Natural killer cell (primary cell): Measurements from ENCODE around the gene LIMS1. TPM values are rescaled to one million over a fixed set of nuclear protein-coding genes. Genes with fewer than 3 reads are reported as not detected.
A peak's percentile ranks its signal among the peaks of the same experiment; 100 is the strongest.

Source experiments
- ATAC-seq, 3 donors: fragments of 150-1000 bp in 2 of 3; fragments of 200-7000 bp in 1 of 3; cut with Tn5 transposase; 1 replicate in 1 of 3; 2 replicates in 2 of 3; pipeline ENCODE4 v1.10.0; 2021; ENCODE audit warnings: mild to moderate bottlenecking in 2 of 3, moderate library complexity in 2 of 3
- DNase-seq, 2 donors: peaks; one replicate each; pipeline versions ENCODE4 v3.0.0 to v3.0.0-alpha.2; 2013 to 2021; ENCODE audit warnings: mixed read lengths in 1 of 2
- H3K27ac ChIP-seq: one replicate; pipeline ENCODE4 v1.5.1; 2013; ENCODE audit warnings: mild to moderate bottlenecking, low read length
- H3K27me3 ChIP-seq: one replicate; pipeline ENCODE4 v1.6.1; 2013; ENCODE audit warnings: low read length; ENCODE audit not compliant: control insufficient read depth, insufficient read depth
- H3K36me3 ChIP-seq: one replicate; pipeline ENCODE4 v1.6.1; 2013; ENCODE audit warnings: low read length; ENCODE audit not compliant: control insufficient read depth, insufficient read depth
- H3K4me1 ChIP-seq: one replicate; pipeline ENCODE4 v1.6.1; 2013; ENCODE audit warnings: low read length; ENCODE audit not compliant: control insufficient read depth, insufficient read depth
- H3K4me3 ChIP-seq: one replicate; pipeline ENCODE4 v1.5.1; 2013; ENCODE audit warnings: low read length
- H3K9me3 ChIP-seq: one replicate; pipeline ENCODE4 v1.6.1; 2013; ENCODE audit warnings: low read length; ENCODE audit not compliant: control insufficient read depth, insufficient read depth
- H3K27ac Mint-ChIP-seq, 2 donors: one replicate each; pipeline ENCODE4 v1.8.0; 2022; ENCODE audit warnings: mild to moderate bottlenecking in 2 of 2, mixed read lengths in 2 of 2, moderate library complexity in 1 of 2
- H3K27me3 Mint-ChIP-seq, 2 donors: one replicate each; pipeline ENCODE4 v1.8.0; 2022; ENCODE audit warnings: low read depth in 2 of 2, mixed read lengths in 2 of 2
- H3K36me3 Mint-ChIP-seq: one replicate; pipeline ENCODE4 v1.8.0; 2022; ENCODE audit warnings: mixed read lengths
- H3K4me1 Mint-ChIP-seq, 2 donors: one replicate each; pipeline ENCODE4 v1.8.0; 2022; ENCODE audit warnings: mixed read lengths in 2 of 2
- H3K4me3 Mint-ChIP-seq: one replicate; pipeline ENCODE4 v1.8.0; 2022; ENCODE audit warnings: mild to moderate bottlenecking, moderate library complexity, mixed read lengths
- H3K9me3 Mint-ChIP-seq, 2 donors: one replicate each; pipeline ENCODE4 v1.8.0; 2022; ENCODE audit warnings: mixed read lengths in 2 of 2
- CTCF ChIP-seq: fragments of 200-600 bp; IDR thresholded peaks from one replicate; pipeline ENCODE4 v1.8.0; 2022; ENCODE audit warnings: antibody characterized with exemption
- whole genome bisulfite sequencing: methylation state at CpG from one replicate; pipeline ENCODE4 v1.1.7; 2013; ENCODE audit warnings: missing lambda C conversion rate; ENCODE audit not compliant: insufficient coverage; 5-methylcytosine and 5-hydroxymethylcytosine counted together
- intact Hi-C: fragments of 100-400 bp; cut with micrococcal nuclease; formaldehyde crosslinking; loops from one replicate; pipeline ENCODE4 v1.14.2; 2022
- total RNA-seq, 4 donors: library from RNA; stranded (reverse); fragments of 120-200 nt in 1 of 4; gene quantifications; one replicate each; pipeline versions ENCODE4 v1.2.3 to v1.2.4, GENCODE V29; 2013 to 2022

Gene LIMS1
- total RNA-seq, 3 donors from 2014 or later (not counting 1 experiment from before 2014, with no cell fraction given), result 31.6 to 41.4 (median 34.8) TPM

GRCh38 chr2:108605947-108606346, 71.7 kb downstream of the LIMS1 start:
- peaks cover 24 to 25% of the 10 kb centered on the region in 2 donors for H3K4me1 Mint-ChIP-seq
- intact Hi-C loops, result loop anchor here (2.0 kb wide), 1 partner anchor 31 kb away; no protein-coding TSS in a partner anchor
- TF ChIP-seq CTCF, result no peak
- H3K9me3 Mint-ChIP-seq, result no peaks in the 10 kb centered on the region
- Histone ChIP-seq H3K9me3 (no peaks in the 10 kb centered on the region), H3K27ac (no peak overlapping the region), H3K4me3 (no peak overlapping the region), H3K4me1 (peaks cover 14% of the 10 kb centered on the region), H3K27me3 (no peaks in the 10 kb centered on the region), H3K36me3 (no peaks in the 10 kb centered on the region)
- no peak overlapping the region for H3K4me3 Mint-ChIP-seq
- peak; percentile 37 to 58 (median 38) for ATAC-seq
- WGBS, result 53% methylated on average over 3 of the region's 3 CpGs
- H3K27me3 Mint-ChIP-seq, result no peaks in the 10 kb centered on the region
- no peaks in the 10 kb centered on the region for H3K36me3 Mint-ChIP-seq
- H3K27ac Mint-ChIP-seq, result peak overlapping the region; percentile 29 to 39
- DNase-seq, result no peak

- ATAC-seq (no peak), DNase-seq (peak in 1 of 2 donors; percentile 75)
- H3K9me3 Mint-ChIP-seq, result no peaks in the 10 kb centered on the region
- no peaks in the 10 kb centered on the region for H3K27me3 ChIP-seq
- 93% methylated on average over 3 of the region's 3 CpGs for WGBS
- no peak overlapping the region for H3K27ac ChIP-seq
- peaks cover 28% of the 10 kb centered on the region for H3K4me1 ChIP-seq
- H3K4me3 ChIP-seq, result no peak overlapping the region
- peak; percentile 48 for TF ChIP-seq CTCF
- H3K4me1 Mint-ChIP-seq, result peaks cover 39% of the 10 kb centered on the region in 2 donors
- H3K27me3 Mint-ChIP-seq, result no peaks in the 10 kb centered on the region
- intact Hi-C loops, result loop anchor here (2.0 kb wide), 1 partner anchor 29 kb away; no protein-coding TSS in a partner anchor
- H3K27ac Mint-ChIP-seq, result peak overlapping the region in 1 of 2 donors; percentile 2
- no peak overlapping the region for H3K4me3 Mint-ChIP-seq
- H3K36me3 ChIP-seq, result no peaks in the 10 kb centered on the region
- no peaks in the 10 kb centered on the region for H3K9me3 ChIP-seq
- no peaks in the 10 kb centered on the region for H3K36me3 Mint-ChIP-seq
Measured at GRCh38 chr2:108607706-108608301, 73.5 kb downstream of the LIMS1 start.

GRCh38 chr2:108611021-108611420, 76.8 kb downstream of the LIMS1 start:
- no peak overlapping the region for H3K4me3 ChIP-seq
- peaks cover 45% of the 10 kb centered on the region for H3K4me1 ChIP-seq
- ATAC-seq, result no peak
- Mint-ChIP-seq H3K27ac (peak overlapping the region; percentile 63 to 88), H3K4me1 (peaks cover 52 to 57% of the 10 kb centered on the region in 2 donors), H3K9me3 (no peaks in the 10 kb centered on the region), H3K36me3 (no peaks in the 10 kb centered on the region), H3K27me3 (no peaks in the 10 kb centered on the region), H3K4me3 (no peak overlapping the region)
- H3K27me3 ChIP-seq, result no peaks in the 10 kb centered on the region
- WGBS, result 53% methylated on average over 5 of the region's 5 CpGs
- TF ChIP-seq CTCF, result no peak
- intact Hi-C loops, result no loop called here
- no peak overlapping the region for H3K27ac ChIP-seq
- no peaks in the 10 kb centered on the region for H3K9me3 ChIP-seq
- H3K36me3 ChIP-seq, result no peaks in the 10 kb centered on the region
- peak in 1 of 2 donors; percentile 37 for DNase-seq

GRCh38 chr2:108612153-108612513, 77.9 kb downstream of the LIMS1 start:
- peak in 1 of 2 donors; percentile 67 for DNase-seq
- TF ChIP-seq CTCF, result no peak
- no peaks in the 10 kb centered on the region for H3K36me3 Mint-ChIP-seq
- Histone ChIP-seq H3K4me3 (peak overlapping the region; percentile 8), H3K36me3 (no peaks in the 10 kb centered on the region), H3K27me3 (no peaks in the 10 kb centered on the region), H3K27ac (peak overlapping the region; percentile 93), H3K4me1 (peaks cover 44% of the 10 kb centered on the region), H3K9me3 (no peaks in the 10 kb centered on the region)
- H3K4me1 Mint-ChIP-seq, result peaks cover 43 to 52% of the 10 kb centered on the region in 2 donors
- no peaks in the 10 kb centered on the region for H3K9me3 Mint-ChIP-seq
- 15% methylated on average over 3 of the region's 5 CpGs for WGBS
- peak; percentile 71 to 84 (median 78) for ATAC-seq
- H3K4me3 Mint-ChIP-seq, result peak overlapping the region; percentile 62
- intact Hi-C loops, result no loop called here
- no peaks in the 10 kb centered on the region for H3K27me3 Mint-ChIP-seq
- H3K27ac Mint-ChIP-seq, result peak overlapping the region; percentile 88
